Mesendoderm (in vitro differentiated cells): Measurements from ENCODE around the gene ATP2A2. TPM values are rescaled to one million over a fixed set of nuclear protein-coding genes. Genes with fewer than 3 reads are reported as not detected.

Experiments used
- small RNA-seq: library from polyadenylated mRNA; stranded (forward); fragments of <200 nt; extraction: miRNeasy Mini kit (QIAGEN cat#:217004); gene quantifications from one replicate; pipeline ENCODE3, GENCODE V24; 2013; ENCODE audit not compliant: insufficient read depth

The ATP2A2 gene

Small RNA genes lying within 50 kb of the gene (small RNA-seq; reads per million reads assigned to genes)
- gene RN7SL769P: not detected
